ENCODE results near the gene SOCS7. TPM values are rescaled to one million over a fixed set of nuclear protein-coding genes. Genes with fewer than 3 reads are reported as not detected.

SOCS7 gene
- total and polyA plus RNA-seq, 10 donors, result 1.2 to 20.2 (median 10.5) TPM

DNA sequence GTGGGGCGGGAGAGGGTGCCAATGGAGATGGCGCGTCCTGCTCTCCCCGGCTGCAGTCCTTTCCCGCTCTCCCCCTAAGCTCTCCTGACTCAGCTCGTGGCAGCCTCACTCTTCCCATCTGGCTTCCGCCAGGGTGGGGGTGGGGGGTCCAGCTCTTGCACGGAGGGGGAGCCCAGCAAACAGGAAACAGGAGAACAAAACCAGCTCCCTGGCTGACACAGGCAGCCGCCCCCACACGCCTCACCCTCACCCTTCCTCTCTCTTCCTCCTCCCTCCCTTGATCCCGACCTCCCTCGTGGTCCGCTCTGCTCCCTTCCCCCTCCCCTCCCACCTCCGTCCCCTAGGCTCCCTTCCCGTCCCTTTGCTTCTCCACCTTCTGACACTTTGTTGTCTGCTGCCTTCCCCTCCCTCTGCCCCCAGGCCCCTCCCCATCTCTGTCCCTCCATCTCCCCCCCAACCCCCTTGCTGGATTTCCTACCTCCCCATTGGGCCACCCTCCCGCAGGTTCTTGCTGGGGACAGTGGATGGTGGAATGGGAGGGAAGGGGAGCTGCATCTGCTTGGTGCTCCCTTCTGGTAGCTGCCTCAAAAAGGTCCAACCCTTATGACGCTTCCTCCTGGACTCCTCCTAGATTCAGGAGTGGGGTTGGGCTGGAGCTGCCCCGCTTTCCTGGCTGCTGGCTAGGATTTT is 100.3 kb downstream of the SOCS7 start:
- Histone ChIP-seq H3K36me3 (no peaks in the 10 kb centered on the region), H3K27ac (peak overlapping the region; percentile 72 to 92 (median 82)), H3K4me1 (peaks cover 19 to 95% (median 75%) of the 10 kb centered on the region in 6 donors), H3K9me3 (no peaks in the 10 kb centered on the region), H3K4me3 (peak overlapping the region in 6 of 8 donors; percentile 0 to 66 (median 8)), H3K27me3 (replicated peaks in 1 of 7) (peaks cover 0 to 58% (median 7%) of the 10 kb centered on the region in 7 donors)
- no peak for DNase-seq
- intact Hi-C loops (cut with DNase I; ENCODE audit: low total_unique reads), result no loop called here
- 19 to 36% (median 27%) methylated on average over 15 to 18 of the region's 18 CpGs for WGBS, 5 donors
- TF ChIP-seq POLR2AphosphoS5 (IDR thresholded peaks at IDR 0.05), result peak; percentile 50 to 74 (median 70)
- TF ChIP-seq, protein P1, sequence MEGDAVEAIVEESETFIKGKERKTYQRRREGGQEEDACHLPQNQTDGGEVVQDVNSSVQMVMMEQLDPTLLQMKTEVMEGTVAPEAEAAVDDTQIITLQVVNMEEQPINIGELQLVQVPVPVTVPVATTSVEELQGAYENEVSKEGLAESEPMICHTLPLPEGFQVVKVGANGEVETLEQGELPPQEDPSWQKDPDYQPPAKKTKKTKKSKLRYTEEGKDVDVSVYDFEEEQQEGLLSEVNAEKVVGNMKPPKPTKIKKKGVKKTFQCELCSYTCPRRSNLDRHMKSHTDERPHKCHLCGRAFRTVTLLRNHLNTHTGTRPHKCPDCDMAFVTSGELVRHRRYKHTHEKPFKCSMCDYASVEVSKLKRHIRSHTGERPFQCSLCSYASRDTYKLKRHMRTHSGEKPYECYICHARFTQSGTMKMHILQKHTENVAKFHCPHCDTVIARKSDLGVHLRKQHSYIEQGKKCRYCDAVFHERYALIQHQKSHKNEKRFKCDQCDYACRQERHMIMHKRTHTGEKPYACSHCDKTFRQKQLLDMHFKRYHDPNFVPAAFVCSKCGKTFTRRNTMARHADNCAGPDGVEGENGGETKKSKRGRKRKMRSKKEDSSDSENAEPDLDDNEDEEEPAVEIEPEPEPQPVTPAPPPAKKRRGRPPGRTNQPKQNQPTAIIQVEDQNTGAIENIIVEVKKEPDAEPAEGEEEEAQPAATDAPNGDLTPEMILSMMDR (IDR thresholded peaks at IDR 0.05 in 8 of 11, conservative IDR thresholded peaks at IDR 0.05 in 3 of 11), result no peak
- peak in 1 of 3 donors; percentile 11 for TF ChIP-seq POLR2A (IDR thresholded peaks at IDR 0.05)

DNA sequence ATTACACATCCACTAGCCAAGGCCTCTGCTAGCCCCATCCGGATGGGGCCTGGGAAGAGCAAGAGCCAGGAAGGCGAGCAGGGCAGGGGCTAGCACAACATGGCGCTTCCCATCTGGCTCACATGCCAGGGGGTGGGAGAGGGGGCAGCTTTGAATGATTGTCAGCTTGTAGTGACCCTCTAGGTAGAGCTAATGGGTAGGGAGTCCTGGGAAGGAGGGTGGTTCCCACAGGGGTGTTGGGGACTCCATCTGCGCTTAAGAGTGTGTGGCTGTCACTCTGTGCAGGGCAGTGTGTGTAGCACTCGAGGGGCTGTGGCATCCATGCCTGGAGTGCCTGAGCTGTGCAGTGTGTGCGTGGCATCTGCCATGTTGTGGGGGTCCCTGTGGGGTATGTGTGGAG is 101.1 kb downstream of the SOCS7 start:
- H3K4me1 ChIP-seq, result peaks cover 19 to 96% (median 74%) of the 10 kb centered on the region in 6 donors
- 60 to 89% (median 79%) methylated on average over 5 to 6 of the region's 6 CpGs for WGBS, 5 donors
- peak overlapping the region; percentile 36 to 92 (median 82) for H3K27ac ChIP-seq
- peak overlapping the region in 5 of 8 donors; percentile 3 to 66 (median 45) for H3K4me3 ChIP-seq
- H3K9me3 ChIP-seq, result no peaks in the 10 kb centered on the region
- TF ChIP-seq POLR2A (IDR thresholded peaks at IDR 0.05), result no peak
- TF ChIP-seq, protein P1 (IDR thresholded peaks at IDR 0.05 in 8 of 11, conservative IDR thresholded peaks at IDR 0.05 in 3 of 11), result no peak
- TF ChIP-seq POLR2AphosphoS5 (IDR thresholded peaks at IDR 0.05), result no peak
- peaks cover 0 to 58% (median 7%) of the 10 kb centered on the region in 7 donors for H3K27me3 ChIP-seq (replicated peaks in 1 of 7)
- intact Hi-C loops (cut with DNase I; ENCODE audit: low total_unique reads), result no loop called here
- no peak for DNase-seq
- H3K36me3 ChIP-seq, result peaks cover 0 to 2% (median 0%) of the 10 kb centered on the region in 6 donors

DNA sequence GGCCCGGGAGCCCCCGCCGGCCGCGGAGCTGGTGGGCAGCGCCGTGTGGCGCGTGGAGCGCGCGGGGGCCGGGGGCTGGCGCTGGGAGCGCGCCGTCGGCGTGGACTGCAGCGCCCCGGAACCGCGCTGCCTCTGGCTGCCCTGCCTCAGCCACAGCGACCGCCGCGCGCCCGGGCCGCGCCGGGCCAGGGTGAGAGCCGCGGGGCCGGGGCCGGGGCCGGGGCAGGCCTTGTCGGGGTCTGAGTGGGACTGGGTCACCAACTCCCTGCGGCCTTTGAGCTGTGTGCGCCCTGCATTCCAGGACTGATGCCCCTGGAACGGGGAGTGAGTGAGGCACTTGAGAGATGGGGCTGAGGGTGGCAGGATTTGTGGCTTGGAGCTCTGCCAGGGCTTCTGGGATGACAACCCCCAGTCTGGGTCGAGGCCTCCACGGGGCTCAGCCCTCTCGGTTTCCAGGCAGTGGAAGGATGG is 102.3 kb downstream of the SOCS7 start:
- Histone ChIP-seq H3K9me3 (no peaks in the 10 kb centered on the region), H3K27ac (peak overlapping the region; percentile 19 to 88 (median 76)), H3K36me3 (peaks cover 0 to 15% (median 2%) of the 10 kb centered on the region in 6 donors), H3K4me3 (peak overlapping the region; percentile 10 to 66 (median 45)), H3K4me1 (peaks cover 12 to 96% (median 73%) of the 10 kb centered on the region in 6 donors), H3K27me3 (replicated peaks in 1 of 7) (peaks cover 0 to 58% (median 7%) of the 10 kb centered on the region in 7 donors)
- intact Hi-C loops (cut with DNase I; ENCODE audit: low total_unique reads), result no loop called here
- no peak for DNase-seq
- WGBS, 5 donors, result 0 to 10% (median 5%) methylated on average over 8 to 44 of the region's 44 CpGs
- TF ChIP-seq POLR2A (IDR thresholded peaks at IDR 0.05) (no peak), POLR2AphosphoS5 (IDR thresholded peaks at IDR 0.05) (no peak)
- TF ChIP-seq, protein P1 (IDR thresholded peaks at IDR 0.05 in 8 of 11, conservative IDR thresholded peaks at IDR 0.05 in 3 of 11), result no peak

DNA sequence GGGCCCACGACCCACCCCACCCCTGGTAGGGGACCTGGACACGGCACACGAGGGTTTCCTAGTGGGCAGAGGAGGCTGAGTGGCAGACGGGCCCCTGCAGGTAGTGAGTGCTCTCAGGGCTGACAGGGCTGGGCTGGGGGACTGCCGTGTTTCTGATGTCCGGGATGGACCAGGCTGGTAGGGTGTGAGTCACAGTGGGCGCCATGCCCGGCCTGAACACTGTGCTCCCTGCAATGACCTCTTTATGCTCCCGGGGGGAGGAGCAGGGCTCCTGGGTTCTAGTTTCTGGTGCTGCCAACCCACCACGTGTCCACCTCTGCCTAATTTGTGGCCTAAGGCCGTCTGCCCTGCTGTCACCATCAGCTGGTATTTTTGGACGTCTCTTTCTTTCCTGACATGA is 102.9 kb downstream of the SOCS7 start:
- Histone ChIP-seq H3K27me3 (replicated peaks in 1 of 7) (peaks cover 0 to 58% (median 7%) of the 10 kb centered on the region in 7 donors), H3K9me3 (no peaks in the 10 kb centered on the region), H3K4me3 (peak overlapping the region; percentile 10 to 66 (median 45)), H3K27ac (peak overlapping the region; percentile 19 to 88 (median 76)), H3K4me1 (peaks cover 9 to 96% (median 73%) of the 10 kb centered on the region in 6 donors), H3K36me3 (peaks cover 0 to 20% (median 6%) of the 10 kb centered on the region in 6 donors)
- no peak for DNase-seq
- WGBS, 5 donors, result 50 to 63% (median 56%) methylated on average over 7 to 12 of the region's 12 CpGs
- peak in 2 of 3 donors; percentile 64 to 67 for TF ChIP-seq POLR2AphosphoS5 (IDR thresholded peaks at IDR 0.05)
- TF ChIP-seq, protein P1 (IDR thresholded peaks at IDR 0.05 in 8 of 11, conservative IDR thresholded peaks at IDR 0.05 in 3 of 11), result no peak
- intact Hi-C loops (cut with DNase I; ENCODE audit: low total_unique reads), result no loop called here

Measured in spleen (tissue), 11 donors.